A673 (cell line): Measurements from ENCODE around the gene PFN3.

Source experiments
- EZH2 ChIP-seq: fragments of 200-600 bp; sonication (generic); IDR thresholded peaks from 2 replicates; pipeline ENCODE4 v1.6.1; 2017; ENCODE audit warnings: borderline replicate concordance, low read depth, mild to moderate bottlenecking, mixed read lengths, antibody characterized with exemption, low read length; ENCODE audit not compliant: poor library complexity, severe bottlenecking
- TF ChIP-seq, protein P1 (sequence below): fragments of 300-800, 200-600 bp; sonication (generic); conservative IDR thresholded peaks from 2 replicates; pipeline ENCODE4 v1.5.1; 2017; ENCODE audit warnings: low read depth, mild to moderate bottlenecking, antibody characterized with exemption, low read length, moderate library complexity, mixed read lengths

DNA sequence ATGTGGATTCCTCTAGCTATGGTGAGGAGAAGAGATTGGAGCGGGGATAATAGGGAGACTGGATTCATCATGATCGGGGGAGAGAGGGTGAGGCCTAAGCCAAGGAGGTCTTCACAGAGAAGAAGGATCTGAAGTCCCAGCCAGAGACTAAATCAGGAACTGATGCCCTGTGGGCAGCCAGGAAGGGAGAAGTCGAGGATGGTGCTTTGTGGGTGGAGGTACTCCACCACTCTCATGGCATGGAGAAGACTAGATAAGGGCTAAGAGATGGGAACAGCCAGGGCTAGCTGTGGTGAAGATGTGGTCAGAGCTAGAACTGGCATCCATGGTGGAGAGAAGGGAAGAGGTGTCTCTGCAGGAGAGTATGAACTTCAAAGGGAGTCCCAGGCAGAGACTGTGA, 45.8 kb downstream of the PFN3 start:
- TF ChIP-seq EZH2 = no peak
- TF ChIP-seq, protein P1, sequence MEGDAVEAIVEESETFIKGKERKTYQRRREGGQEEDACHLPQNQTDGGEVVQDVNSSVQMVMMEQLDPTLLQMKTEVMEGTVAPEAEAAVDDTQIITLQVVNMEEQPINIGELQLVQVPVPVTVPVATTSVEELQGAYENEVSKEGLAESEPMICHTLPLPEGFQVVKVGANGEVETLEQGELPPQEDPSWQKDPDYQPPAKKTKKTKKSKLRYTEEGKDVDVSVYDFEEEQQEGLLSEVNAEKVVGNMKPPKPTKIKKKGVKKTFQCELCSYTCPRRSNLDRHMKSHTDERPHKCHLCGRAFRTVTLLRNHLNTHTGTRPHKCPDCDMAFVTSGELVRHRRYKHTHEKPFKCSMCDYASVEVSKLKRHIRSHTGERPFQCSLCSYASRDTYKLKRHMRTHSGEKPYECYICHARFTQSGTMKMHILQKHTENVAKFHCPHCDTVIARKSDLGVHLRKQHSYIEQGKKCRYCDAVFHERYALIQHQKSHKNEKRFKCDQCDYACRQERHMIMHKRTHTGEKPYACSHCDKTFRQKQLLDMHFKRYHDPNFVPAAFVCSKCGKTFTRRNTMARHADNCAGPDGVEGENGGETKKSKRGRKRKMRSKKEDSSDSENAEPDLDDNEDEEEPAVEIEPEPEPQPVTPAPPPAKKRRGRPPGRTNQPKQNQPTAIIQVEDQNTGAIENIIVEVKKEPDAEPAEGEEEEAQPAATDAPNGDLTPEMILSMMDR = no peak
